Right ventricle myocardium inferior (tissue), 1 donor: ENCODE results near the gene MAGOH. TPM values are rescaled to one million over a fixed set of nuclear protein-coding genes. Genes with fewer than 3 reads are reported as not detected.
"Not testable (repeated sequence)": the region's sequence is repeated elsewhere in the genome, so short reads cannot be mapped to it uniquely, and the experiment has no call there.

Experiments used
- ATAC-seq: fragments of 200-7000 bp; cut with Tn5 transposase; one replicate; pipeline ENCODE4 v1.9.1; 2020; ENCODE audit warnings: mild to moderate bottlenecking, moderate library complexity
- DNase-seq: peaks from one replicate; pipeline ENCODE4 v3.0.0; 2021; ENCODE audit errors: missing footprints
- intact Hi-C: fragments of 100-400 bp; cut with DNase I; formaldehyde crosslinking; loops from one replicate; pipeline ENCODE4 v1.11.0; 2022
- total RNA-seq: library from RNA; stranded (reverse); fragmentation: NEBNext Ultra II Directional; extraction: Animal tissue kit (Norgen Biotek cat#: 25700); gene quantifications from one replicate; pipeline ENCODE4 v1.2.1, GENCODE V29; 2021
- donor health status: DM: no; HTN: yes; CAD: no; lungs with severe emphysema.

MAGOH gene
- total RNA-seq, 1 donor from 2014 or later = 24.0 TPM

GRCh38 chr1:53197291-53198200 is 40.8 kb downstream of the MAGOH start:
- intact Hi-C loops = loop anchor here (5.0 kb wide), 1 partner anchor 270 kb away; the partner anchor contains the start of gene SCP2
- ATAC-seq = no peak
- no peak for DNase-seq

GRCh38 chr1:53196485-53197290 is 41.6 kb downstream of the MAGOH start, which contains the start of gene CPT2:
Gene CPT2 (plus strand): TSS chr1:53196824. CDS start chr1:53196944, 120 bp downstream.
- ATAC-seq (peak; percentile 98), DNase-seq (peak; percentile 99)
- intact Hi-C loops = loop anchor here (5.0 kb wide), 1 partner anchor 269 kb away; the partner anchor contains the start of gene SCP2

GRCh38 chr1:53196017-53196484 is 42.3 kb downstream of the MAGOH start:
- intact Hi-C loops = loop anchor here (5.0 kb wide), 1 partner anchor 269 kb away; the partner anchor contains the start of gene SCP2
- ATAC-seq = peak; percentile 18
- no peak for DNase-seq

GRCh38 chr1:53195246-53196016 is 42.9 kb downstream of the MAGOH start:
- ATAC-seq (no peak), DNase-seq (no peak)
- intact Hi-C loops = loop anchor here (5.0 kb wide), 1 partner anchor 268 kb away; the partner anchor contains the start of gene SCP2

- ATAC-seq = no peak
- intact Hi-C loops = no loop called here
- no peak for DNase-seq
Observed at GRCh38 chr1:53190210-53190611, 48.1 kb downstream of the MAGOH start.

GRCh38 chr1:53189061-53189460 is 49.3 kb downstream of the MAGOH start:
- ATAC-seq = no peak
- DNase-seq = no peak
- intact Hi-C loops = loop anchor here (10.0 kb wide), 1 partner anchor 174 kb away; no protein-coding TSS in a partner anchor

GRCh38 chr1:53188099-53188498 is 50.2 kb downstream of the MAGOH start:
- ATAC-seq (no peak), DNase-seq (no peak)
- intact Hi-C loops = loop anchor here (10.0 kb wide), 1 partner anchor 173 kb away; no protein-coding TSS in a partner anchor

GRCh38 chr1:53187401-53187800 is 50.9 kb downstream of the MAGOH start:
- DNase-seq (no peak), ATAC-seq (no peak)
- intact Hi-C loops = loop anchor here (10.0 kb wide), 1 partner anchor 173 kb away; no protein-coding TSS in a partner anchor

GRCh38 chr1:53186533-53186932 is 51.8 kb downstream of the MAGOH start:
- no peak for ATAC-seq
- DNase-seq = no peak
- intact Hi-C loops = loop anchor here (10.0 kb wide), 1 partner anchor 172 kb away; no protein-coding TSS in a partner anchor

GRCh38 chr1:53185955-53186297 is 52.4 kb downstream of the MAGOH start:
- DNase-seq, ATAC-seq: not testable (repeated sequence)
- intact Hi-C loops = loop anchor here (10.0 kb wide), 1 partner anchor 171 kb away; no protein-coding TSS in a partner anchor

GRCh38 chr1:53183095-53183990 is 55.0 kb downstream of the MAGOH start:
- DNase-seq (no peak), ATAC-seq (peak; percentile 78)
- intact Hi-C loops = loop anchor here (10.0 kb wide), 1 partner anchor 169 kb away; no protein-coding TSS in a partner anchor

GRCh38 chr1:53182716-53183094 is 55.6 kb downstream of the MAGOH start:
- DNase-seq (no peak), ATAC-seq (no peak)
- intact Hi-C loops = loop anchor here (10.0 kb wide), 1 partner anchor 168 kb away; no protein-coding TSS in a partner anchor

- DNase-seq (peak; percentile 86), ATAC-seq (peak; percentile 47)
- intact Hi-C loops = loop anchor here (10.0 kb wide), 1 partner anchor 167 kb away; no protein-coding TSS in a partner anchor
Observed at GRCh38 chr1:53182111-53182593, 56.2 kb downstream of the MAGOH start.

- intact Hi-C loops = loop anchor here (10.0 kb wide), 1 partner anchor 166 kb away; no protein-coding TSS in a partner anchor
- ATAC-seq (no peak), DNase-seq (no peak)
Observed at GRCh38 chr1:53180951-53181350, 57.4 kb downstream of the MAGOH start.

GRCh38 chr1:53180226-53180625 is 58.1 kb downstream of the MAGOH start:
- intact Hi-C loops = loop anchor here (10.0 kb wide), 1 partner anchor 165 kb away; no protein-coding TSS in a partner anchor
- ATAC-seq (no peak), DNase-seq (no peak)
